Stimulated activated CD8-positive, alpha-beta memory T cell treated with anti-CD3 and anti-CD28 coated beads, Interleukin-15, amount 100 ng/mL, for 1 hour (primary cell): ENCODE measurements around the gene CNTN4.

Source experiments
- DNase-seq: peaks from one replicate; pipeline ENCODE4 v3.0.0-alpha.2; 2020; ENCODE audit warnings: low read depth

Gene CNTN4

DNA sequence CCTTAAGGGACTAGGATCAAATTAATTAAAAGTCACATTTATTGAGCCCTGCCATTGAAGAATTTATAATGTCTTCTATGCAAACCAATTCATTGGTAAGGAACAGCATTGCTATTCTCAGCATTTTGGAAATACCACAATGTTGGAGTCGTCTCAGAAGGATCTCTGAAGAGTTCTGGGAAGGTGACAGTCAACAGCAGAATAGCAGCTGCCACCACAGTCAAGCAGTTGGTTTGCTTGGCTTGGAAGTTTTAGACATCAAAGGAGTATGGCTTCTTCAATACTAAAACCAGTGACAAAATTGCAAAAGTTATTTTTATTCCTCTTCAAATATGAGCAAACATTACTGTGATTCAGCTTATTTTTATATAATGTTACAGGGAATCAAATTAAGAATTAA, 167.9 kb downstream of the CNTN4 start:
- DNase-seq = no peak

DNA sequence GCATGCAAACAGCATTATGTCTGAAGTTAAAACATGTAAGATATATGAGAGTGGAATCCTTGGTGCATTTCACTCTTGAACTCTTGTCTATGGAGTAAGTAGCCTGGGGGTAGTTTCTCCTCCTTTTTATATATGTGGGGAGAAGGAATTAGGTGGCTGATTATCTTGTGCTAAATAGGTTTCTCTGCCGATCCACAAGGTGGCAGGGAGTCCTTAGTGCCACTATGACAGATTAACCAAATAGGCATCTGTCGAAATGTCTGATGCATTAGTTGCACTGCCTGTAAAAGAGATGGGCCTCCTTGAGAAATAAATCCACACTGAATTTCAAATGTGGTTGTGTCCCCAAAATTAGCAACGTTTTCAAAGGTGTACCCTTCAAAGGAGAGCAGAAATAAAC, 170.1 kb downstream of the CNTN4 start:
- no peak for DNase-seq

DNA sequence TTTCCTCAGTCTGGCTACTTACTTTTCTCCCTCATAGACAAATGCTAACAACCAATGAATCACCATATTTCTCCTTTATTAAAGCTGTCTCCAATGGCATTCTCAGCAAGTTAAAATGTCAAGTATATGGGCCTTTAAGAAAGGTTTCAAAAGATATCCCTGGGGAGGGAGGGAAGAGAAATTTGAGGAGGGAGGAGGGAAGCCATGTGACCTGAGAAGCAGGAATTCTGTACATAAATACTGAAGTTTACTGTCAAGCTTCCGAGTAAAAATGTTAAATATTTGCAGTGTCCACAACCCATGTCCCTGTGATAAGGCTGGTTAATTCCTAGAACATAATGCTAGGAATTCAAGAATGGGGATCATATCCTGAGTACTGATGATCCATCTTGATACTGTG, 175.9 kb downstream of the CNTN4 start:
- DNase-seq = no peak

DNA sequence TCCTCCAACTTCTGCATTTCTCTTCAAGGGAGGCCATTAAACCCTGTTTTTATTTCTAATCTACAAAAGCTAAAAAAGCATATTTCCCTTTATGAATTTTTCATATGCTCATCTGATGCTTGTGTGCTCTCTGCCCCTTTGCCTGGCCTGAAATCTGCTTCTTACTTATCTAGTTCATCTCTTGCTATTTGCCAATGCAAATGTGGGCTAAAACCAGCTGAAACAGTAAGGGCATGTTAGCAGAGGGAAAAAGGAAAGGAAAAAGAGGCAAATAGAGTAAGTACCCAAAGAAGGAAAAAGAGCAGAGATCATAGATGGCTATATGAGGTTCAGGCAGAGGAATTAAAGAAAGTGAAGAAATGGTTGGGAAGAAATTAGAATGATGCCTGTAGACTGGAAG, 185.2 kb downstream of the CNTN4 start:
- DNase-seq = no peak

DNA sequence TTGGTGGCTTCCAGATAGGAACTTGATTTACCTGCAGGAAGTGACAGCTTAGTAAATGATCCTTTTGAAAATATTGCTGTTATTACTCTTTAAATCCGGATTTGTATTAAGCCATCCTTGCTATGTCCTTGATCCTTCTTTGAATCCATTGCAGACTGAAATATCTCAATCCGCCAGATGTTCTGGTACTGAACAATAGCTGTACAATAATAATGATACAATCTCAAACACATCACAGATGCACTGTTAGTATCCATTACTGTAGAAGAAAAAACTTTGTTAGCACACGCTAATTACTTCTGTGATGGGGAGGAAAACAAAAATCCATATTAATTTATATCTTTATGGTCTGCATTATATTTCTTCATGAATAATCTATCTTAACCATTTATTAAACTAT, 202.3 kb downstream of the CNTN4 start:
- no peak for DNase-seq

DNA sequence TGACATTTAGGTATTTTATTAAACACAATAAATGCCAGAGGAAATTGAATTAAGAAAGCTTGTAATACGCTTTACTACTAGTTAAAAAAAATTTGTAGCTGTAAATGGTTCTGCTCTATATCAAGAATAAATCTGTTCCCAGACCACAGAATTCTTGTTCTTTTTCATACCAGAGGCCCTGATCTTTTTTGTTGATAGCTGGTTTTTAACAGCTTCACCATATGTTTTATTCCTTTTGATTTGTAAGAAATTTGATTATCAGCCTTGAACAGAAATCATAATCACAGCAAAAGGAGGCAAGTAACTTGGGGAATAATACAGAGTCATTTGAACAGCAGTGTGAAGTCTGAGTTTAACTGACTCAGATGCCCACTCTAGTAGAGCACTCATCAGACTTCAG, 202.7 kb downstream of the CNTN4 start:
- DNase-seq = no peak

DNA sequence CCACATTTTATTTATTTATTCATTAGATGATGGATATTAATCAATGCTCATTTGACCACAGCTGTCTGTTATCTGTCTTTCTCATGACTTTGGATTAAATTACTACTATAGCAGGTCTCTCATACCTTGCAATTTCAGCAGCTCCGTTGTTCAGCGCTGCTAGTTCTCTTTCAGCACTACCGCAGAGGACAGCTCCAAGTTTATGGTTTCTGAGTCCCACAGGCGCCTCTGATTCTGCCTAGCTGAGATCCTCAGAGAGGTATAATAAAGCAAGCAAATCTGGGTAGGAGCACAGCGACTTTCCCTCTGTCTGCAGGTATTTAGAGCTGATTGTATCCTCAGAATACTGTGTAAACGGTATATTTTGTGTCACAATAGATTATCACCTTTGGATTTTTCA, 204.9 kb downstream of the CNTN4 start:
- DNase-seq = no peak

DNA sequence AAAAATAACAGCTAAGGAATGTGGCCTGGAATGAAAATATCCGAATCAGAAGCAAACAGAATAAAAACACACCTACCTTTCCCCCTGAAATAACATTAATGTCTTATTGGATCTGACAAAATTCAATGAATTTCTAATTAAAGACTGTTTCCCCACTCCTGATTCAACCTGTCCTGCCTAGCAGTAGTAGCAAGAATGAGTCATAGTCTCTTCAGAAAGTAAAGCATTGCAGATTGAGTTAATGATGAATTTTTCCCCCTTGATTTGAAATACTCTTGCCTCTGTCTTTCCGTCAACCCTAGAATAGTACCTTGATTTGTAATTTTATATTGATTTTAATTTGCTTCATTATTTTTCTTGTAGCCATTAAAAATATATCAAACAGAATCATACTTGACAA, 212.4 kb downstream of the CNTN4 start:
- no peak for DNase-seq

DNA sequence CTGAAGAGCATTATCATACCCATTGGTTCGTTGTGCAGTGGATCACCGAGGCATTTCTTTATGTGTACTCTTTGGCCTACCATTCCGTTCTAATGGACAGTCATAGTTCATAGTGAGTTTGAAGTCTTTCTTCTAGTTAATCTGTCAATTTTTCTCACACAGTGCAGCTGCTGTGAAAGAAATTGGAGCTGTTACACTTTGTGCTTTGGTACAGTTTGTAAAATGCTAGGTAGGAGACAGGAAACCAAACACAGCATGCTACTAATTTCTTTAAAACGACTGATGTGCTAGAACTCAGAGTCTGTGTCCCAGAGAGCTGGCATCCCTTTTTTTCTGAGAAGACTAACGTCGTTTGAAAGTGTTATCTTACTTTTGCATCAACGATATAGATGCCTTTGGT, 218.9 kb downstream of the CNTN4 start:
- DNase-seq = no peak

DNA sequence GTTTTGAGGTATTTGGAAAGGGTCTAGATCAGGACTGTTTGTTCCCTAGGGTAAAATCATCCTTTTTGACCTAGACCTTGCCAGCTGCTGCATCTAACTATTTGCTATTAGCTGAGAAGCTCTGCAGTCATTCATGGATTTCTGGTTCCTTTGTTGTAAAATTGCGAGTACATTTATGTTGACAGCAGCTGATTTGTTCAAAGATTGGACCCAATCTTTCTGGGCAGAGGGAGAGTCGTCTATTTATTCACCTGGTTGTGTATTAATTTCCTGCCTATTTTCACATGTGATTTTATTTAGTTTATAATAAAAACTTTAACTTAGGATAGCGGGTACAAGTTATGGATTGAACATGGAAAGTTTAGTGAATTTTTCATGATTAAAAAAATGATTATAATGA, 236.3 kb downstream of the CNTN4 start:
- DNase-seq = no peak

DNA sequence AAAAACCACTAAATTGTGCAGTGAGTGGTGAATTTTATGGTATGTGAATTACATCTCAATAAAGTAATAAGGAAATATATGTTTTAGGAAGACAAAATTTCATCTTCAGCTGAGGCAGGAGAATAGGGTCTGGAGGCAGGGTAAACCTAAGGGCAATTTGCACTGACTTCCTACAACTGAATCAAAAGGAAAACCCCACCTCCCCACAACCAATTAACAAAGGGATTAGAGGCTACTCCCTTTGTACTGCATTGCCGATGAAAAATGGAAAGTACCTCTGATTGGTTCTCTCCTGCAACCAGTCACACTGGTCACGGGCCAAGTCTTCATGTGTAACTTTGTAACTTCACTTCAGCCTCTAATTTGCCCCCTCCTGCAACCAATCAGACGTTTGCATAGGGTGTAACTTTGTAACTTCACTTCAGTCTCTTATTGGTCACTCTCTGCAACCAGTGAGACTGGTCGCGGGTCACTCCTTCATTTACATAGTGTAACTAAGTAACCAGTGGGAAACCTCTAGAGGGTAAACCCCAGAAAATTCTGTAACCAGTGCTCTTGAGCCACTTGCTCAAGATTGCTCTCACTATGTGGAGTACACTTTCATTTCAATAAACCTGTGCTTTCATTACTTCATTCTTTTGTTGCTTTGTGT, 244.5 kb downstream of the CNTN4 start:
- DNase-seq = no peak

DNA sequence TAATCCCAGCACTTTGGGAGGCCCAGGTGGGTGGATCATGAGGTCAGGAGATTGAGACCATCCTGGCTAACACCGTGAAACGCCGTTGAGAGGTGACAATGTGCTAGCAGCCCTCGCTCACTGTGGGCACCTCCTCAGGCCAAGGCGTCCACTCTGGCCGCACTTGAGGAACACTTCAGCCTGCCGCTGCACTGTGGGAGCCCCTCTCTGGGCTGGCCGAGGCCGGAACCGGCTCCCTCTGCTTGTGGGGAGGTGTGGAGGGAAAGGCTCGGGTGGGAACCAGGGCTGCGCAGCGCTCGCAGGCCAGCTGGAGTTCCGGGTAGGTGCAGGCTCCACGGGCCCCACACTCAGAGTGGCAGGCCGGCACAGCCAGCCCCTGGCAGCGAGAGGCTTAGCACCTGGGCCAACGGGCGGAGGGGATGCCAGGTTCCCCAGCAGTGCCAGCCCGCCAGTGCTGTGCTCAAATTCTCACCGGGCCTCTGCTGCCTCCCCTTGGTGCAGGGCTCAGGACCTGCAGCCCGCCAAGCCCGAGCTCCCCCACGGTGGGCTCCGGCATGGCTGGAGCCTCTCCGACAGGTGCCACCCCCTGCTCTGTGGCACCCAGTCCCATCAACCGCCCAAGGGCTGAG, 253.6 kb downstream of the CNTN4 start:
- DNase-seq = no peak

DNA sequence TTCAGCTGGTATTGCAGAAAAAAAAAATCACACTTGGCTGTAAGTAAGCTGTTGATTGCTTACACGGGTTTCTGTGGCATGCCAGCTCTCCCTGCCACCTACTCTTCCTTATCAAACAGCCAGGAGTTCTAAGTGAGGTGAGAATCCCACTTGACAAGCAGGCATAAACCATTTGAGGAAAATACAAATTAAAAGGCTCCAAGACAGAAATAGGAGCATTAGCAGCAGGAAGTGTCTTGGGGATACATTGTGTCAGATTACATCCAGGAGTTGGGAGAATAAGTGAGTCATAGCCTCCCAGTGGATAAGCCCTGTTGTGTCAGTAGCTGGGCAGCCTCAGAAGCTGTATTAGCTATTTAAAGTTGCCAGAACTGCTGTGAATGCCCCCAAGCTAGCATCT, 256.0 kb downstream of the CNTN4 start:
- no peak for DNase-seq

DNA sequence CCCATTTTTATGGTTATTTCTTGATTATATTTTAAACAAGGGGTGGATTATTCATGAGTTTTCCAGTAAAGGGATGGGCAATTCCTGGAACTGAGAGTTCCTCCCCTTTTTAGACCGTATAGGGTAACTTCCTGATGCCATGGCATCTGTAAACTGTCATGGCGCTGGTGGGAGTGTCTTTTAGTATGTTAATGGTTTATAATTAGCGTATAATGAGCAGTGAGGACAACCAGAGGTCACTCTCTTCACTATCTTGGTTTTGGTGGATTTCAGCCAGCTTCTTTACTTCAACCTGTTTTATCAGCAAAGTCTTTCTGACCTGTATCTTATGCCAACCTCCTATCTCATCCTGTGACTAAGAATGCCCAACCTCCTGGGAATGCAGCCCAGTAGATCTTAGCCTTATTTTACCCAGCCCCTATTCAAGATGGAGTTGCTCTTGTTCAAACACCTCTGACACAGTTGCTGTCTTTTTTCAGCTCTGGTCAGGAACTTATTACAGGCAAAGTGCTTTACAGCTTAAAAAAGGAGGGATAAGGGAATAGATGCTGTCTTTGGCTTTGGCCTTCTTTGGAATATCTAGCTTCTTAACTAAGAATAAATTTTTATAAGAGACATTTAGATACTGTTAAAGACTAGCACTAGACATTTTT, 257.8 kb downstream of the CNTN4 start:
- DNase-seq = no peak

DNA sequence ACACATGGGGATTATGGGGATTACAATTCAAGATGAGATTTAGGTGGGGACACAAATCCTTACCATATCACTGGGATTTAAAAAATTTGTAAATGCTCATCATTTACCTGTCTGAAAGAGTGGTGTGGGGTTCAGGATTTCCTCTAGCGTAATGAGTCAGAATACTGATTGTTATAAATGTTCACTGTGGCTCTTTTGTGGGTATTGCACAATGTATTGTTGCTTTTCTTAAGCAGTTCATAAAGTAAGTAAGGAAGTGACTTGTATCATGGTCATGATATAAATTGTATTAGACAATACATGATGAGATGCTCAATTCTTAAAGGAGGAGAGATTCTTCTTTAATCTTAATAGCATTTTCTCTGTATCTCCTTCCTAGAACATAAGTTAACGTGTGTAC, 262.1 kb downstream of the CNTN4 start:
- no peak for DNase-seq

DNA sequence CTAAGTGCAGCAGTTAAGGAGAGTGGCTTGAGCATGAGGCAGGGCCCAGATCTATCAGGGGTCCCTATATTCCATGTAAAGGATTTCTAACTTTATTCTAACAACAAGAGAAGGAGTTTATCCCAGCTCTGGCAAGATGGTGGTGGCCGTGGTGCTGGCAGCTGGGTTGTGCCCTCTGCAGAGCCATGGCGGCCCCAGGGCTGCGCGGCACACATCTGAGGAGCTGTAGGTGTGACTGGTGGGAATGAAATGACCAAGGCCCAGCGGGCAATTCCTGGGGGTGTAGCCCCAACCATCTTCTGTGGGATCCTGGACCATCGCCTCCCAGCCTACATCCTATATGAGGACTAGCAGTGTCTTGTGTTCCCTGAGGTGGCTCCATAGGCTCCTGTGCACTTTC, 263.5 kb downstream of the CNTN4 start:
- DNase-seq = no peak

DNA sequence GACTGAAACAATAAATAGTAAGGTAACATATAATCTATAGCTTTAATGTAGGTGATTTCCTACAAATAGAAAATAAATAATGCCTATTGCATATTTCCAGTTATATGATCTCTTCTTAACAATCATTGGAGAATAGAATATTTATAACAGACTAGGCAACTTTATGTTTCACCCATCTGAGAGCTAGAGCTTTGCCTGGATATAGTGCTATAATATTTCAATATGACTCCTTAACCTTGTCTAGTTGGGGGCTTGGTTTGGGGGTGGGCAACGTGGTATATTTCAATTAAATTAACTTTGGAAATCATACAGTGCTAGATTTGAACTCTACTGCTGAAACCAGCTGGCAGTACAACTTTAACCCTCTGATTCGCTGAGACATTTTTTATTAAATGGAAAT, 265.2 kb downstream of the CNTN4 start:
- no peak for DNase-seq

DNA sequence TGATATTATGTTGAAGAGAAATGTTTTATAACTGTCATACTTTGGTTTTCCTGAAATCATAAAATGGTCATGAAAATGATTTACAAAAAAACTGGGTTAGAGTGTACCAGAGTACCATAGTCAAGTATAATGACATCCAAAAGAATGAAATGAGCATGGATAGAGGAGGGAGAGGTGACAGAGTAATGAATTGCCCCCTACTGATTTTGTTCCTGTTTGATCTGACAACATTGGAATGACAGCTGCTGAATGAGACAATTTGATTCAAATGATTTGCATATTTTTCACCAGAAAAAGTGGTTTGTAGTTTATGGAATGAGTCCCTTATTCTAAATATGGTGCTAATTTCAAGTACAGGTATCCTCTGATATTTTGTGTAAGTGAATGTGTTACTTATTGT, 271.7 kb downstream of the CNTN4 start:
- no peak for DNase-seq

DNA sequence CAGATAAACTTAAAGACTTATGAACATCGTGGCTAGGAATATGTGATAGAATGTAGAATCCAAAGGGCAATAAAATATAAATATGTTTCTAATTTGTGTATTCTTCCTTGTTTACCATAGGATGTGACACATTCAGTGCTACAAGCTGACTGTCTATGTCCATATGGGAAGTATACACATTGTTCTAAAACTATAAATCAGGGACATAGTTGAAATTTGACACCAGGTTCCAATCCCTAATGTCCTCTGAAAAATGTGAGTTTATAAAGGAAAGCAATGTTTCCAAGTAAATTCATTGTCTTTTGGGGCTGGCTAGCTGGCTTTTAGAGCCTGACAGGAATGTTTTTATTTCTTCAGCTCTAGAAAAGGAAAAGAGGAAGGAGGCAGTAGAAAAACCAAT, 273.6 kb downstream of the CNTN4 start:
- DNase-seq = no peak

DNA sequence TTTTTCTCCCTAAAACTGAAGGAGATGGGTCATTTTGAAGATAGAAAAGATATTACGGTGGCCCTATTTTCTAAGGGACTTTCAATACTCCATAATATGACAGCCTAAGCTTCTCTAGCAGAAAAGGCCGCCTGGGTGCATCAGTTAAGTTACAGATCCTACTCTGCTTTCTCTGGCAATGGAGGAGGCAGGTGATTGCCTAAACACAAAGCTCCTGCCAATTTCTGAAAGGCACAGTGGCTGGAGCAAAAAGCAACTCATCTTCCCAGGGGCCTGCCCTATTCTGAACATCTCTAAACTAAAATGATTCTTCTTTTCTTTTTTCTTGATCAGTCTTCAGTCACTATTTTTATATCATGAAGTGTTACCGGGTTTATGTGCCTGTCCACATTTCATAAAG, 276.7 kb downstream of the CNTN4 start:
- no peak for DNase-seq

DNA sequence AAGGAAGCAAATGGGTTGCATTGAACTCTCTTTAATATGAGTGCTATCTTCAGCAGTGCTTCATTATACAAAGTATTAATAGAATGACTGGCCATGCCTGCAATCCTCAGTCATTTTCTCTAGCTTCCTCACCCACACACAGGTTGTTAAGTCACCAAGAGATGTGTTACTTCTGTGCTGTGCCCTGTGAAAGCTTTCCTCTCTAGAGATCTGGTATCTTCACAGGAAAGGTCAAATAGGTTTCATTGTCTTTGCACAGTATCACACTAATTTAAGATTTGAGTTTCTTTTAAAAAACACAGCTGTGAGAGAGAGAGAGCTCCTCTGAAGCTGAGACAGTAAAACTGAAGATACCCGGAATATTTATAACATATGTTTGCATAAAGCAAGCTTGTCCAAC, 278.6 kb downstream of the CNTN4 start:
- no peak for DNase-seq

DNA sequence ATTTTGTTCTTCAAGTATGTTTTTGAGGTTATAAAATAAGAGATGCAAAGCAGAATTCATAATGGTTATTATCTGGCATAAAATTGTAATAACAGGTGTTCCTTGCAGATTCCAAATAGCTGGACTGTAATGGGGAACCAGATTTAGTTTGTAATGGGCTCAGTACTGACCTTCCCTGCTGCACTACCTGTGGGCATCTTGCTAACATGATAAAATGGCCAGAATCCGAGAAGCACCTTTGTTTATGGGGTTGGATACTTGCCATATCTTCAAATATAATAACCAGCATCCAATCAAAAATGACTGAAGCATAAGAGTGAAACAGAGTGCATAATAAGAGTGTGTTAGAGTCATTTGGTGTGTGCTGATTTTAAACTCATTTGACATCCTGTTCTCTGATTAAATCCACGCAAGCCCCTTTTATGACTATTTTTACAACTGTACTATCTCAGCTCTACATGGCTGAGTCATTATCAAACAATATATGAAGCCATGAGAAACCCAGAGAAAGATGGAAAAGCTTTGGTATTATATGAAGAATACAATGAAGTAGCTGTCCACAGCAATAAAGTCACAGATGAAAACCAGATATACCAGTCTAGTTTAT, 292.4 kb downstream of the CNTN4 start:
- no peak for DNase-seq

DNA sequence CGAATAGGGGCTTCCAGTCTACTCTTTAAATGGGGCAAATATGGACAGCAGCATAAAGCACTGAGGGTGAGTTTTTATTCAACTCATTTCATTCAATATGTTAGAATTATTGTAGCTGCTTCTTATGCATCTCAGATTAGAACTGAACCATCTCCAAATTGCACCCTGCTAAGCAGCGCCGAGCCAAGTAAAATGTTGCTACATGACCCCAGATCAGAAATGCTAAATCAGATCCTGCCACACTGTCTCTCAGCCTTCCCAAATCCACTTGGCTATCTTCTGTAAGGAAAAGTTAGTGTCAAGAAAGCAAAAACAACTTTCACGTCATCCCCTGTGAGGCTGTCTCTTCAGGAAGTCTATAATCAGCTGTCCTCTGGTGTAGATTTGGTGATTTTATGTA, 293.2 kb downstream of the CNTN4 start:
- no peak for DNase-seq

DNA sequence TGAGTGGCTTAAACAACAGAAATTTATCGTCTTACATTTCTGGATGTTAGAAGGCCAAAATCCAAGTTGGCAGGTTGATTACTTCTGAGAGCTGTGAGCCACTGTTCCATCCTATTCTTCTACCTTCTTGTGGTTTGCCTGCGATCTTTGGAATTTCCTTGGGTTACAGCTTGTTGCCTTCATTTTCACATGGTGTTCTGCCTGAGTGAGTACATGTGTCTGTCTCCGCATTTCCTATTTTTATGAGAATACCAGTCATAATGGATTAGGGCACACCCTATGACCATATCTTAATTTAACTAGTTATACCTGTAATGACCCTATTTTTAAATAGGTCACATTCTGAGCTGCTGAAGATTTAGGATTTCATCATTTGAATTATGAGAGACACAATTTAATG, 294.3 kb downstream of the CNTN4 start:
- no peak for DNase-seq
